Superior temporal gyrus (tissue), 1 donor: ENCODE data around the gene STK38L.

Experiments
- DNase-seq: peaks from one replicate; pipeline ENCODE4 v3.0.0-alpha.2; 2016; ENCODE audit errors: extremely low spot score

STK38L gene

DNA sequence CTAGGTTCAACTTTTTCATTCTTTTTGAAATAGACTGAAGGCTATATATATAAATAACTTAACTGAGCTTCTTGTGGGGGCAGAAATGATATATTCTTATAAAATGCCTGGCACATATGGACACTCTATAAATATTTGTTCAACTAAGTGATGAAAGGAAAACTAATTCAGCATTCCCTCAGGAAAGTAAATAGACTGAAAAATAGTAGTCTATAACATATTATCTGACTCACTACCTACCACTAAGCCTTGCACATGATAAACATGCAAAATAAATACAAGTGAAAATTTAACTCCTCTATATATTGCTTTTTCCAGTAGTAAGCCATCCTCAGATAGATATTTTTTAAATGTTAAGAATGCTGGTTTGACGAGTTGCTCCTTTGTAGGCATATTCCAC lies 72.9 kb downstream of the STK38L start:
- DNase-seq, result no peak

DNA sequence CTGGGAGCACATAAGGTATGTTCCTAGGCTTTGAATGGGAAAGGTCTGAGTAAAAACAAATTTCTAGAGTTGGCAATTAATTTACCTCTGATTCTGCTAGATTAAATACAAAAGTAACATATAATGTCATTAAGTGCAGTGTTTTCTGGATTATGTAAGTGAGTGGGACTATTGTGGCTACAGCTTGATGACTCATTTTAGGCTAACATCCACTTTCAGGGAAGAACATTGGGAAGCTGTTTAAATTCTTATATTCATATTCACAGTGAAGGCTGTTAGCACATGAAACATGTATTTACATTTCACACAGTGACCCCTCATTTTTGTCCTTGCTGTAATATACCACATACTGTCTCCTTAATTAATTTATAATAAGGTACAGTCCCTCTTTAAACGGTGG lies 75.3 kb downstream of the STK38L start:
- no peak for DNase-seq

DNA sequence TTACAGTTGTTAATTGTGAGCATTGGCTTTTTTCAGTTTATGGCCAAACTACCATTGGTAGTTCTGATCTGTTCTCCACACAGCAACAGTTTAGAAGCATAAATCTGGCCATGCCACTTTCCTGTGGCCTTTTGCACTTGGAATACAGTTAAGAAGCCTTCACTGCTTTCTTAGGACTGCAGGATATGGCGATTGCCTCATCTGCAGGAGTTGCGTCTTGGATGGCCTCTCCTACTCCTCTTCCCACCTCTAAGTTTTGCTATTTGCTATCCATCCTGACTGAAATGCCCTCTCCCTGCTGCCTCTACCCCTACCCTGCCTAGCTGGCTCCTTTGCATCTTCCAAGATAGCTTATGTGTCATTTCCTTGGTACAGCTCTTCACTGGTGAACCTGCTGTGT lies 75.8 kb downstream of the STK38L start:
- no peak for DNase-seq

DNA sequence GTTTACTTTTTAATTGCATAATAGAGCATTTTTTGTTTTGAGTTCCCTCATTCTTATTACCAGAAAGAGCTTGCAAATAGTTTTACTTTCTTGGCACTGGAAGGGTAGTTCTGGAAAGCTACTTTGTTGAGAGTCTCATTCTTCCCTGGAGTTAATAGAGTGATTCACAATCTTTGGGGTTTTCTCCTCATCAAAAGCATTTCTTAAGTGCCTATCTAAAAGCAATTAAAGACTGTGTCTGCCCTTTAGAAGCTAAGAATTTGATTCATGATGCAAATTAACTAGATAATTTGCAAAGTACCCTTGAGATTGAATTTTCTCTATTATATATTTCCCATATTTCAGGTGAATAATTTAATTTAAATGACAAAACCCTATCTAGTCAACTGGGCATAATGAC lies 80.4 kb downstream of the STK38L start:
- no peak for DNase-seq

DNA sequence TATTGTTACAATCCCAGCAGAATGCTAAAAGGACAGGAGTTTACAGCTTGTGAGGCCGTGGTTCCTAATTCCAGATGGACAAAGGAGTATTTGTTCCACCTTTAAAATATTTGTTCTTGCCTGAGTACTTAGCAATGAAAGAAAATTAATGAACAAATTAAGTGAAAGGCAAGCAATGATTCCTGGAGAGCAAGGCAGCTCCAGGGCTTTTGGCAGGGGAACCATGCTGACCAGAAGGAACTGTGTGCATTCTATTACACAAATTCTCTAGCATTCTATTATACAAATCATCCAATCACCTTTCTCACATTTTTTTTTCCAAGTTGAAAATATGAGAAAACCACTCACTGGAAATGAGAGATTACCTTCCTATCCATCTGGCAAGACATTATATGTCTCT lies 86.8 kb downstream of the STK38L start:
- no peak for DNase-seq

DNA sequence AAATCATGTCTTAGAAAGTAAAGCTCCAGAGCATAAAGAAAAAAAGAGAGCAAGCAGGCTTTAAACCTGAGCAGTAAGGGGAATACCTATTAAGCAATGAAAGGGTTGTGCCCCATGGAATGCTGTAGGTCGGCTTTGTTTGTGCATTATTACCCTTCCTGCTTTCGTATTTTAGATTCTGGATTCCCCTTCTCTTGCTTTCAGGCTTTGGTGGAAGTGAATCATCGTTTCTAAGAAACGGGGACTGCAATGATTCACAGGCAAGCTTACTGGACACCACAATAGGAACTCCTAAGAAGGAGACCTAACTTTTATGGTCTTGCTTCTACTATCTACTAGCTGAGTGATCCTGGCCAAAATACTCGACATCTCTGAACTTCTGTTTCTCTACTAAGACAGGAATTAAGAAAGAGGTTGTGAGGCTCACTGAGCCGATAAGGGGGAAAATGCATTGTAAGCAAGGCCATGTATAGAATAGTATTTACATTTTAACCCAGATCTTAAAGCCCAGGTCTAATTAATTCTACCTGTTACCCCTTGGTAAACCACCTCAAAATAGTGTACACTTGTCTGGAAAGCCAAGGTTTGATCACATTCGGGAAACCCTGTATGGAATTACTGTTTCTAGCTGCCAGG lies 87.3 kb downstream of the STK38L start:
- DNase-seq, result no peak

DNA sequence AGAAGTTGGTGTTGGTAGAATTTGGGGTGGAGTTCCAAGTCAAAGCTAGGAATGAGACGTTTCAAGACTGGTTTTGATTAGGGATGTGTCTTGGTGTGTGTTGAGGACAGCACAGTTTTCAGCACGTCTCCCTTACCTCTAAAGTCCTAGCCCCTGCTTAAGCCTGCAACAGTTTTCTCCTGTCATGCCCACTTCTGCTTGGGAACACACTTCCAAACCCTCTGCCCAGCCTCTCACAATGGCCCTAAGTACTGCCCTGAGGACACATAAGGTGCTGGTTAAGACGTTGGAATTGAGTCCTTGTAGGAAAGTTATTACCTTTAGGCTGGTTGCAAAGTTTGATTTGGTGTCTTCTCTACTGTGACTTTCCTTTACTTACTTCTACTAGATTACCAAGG lies 87.8 kb downstream of the STK38L start:
- DNase-seq, result no peak

DNA sequence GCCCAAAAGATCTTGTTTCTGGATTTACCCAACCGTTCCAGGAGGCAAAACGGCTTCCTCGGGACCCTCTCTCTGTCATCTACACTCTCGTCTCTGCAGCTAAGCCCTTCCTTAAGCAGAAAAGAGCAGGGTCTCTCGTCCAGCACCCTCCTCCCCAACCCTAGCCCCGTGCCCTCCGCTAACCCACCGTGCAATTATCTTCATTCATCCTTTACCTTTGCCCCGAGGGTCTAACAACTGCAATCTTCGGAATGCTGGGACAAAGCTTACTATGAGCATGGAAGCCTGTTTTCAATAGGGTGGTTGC lies 88.3 kb downstream of the STK38L start:
- no peak for DNase-seq

DNA sequence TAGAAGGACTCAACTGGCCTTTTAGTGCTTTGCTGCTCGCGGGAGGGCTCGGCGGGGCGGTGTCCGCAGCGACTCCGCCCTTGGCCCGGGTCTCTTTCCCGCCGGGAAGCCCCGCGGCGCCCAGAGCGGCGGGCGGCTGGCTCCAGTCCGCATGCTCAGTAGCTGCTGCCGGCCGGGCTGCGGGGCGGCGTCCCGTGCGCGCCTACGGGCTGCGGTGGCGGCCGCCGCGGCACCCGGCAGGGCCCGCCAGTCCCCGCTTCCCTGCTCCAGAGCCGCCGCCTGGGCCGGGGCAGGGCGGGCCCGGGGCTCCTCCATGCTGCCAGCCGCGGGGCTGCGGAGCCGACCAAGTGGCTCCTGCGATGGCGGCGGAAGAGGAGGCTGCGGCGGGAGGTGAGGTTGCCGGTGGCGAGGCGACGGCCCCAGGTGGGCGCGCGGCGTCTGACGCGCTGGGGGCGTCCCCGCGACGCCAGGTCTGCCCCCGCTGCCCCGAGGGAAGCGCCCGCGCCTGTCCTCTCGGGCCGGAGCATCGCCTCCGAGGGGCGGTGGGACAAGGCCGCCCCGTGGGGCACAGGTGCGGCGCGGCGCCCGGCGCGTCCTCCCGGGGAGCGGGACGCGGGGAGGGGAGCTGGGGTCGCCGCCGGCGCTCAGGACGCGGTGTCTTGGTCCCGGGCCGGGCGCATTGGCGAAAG lies 88.8 kb downstream of the STK38L start, which contains the start of gene BMAL2:
Gene BMAL2, plus strand, starts transcription at position 123 of the 689 bp plus-strand sequence. Its CDS starts 237 bp downstream, at position 360.
- DNase-seq, result no peak

DNA sequence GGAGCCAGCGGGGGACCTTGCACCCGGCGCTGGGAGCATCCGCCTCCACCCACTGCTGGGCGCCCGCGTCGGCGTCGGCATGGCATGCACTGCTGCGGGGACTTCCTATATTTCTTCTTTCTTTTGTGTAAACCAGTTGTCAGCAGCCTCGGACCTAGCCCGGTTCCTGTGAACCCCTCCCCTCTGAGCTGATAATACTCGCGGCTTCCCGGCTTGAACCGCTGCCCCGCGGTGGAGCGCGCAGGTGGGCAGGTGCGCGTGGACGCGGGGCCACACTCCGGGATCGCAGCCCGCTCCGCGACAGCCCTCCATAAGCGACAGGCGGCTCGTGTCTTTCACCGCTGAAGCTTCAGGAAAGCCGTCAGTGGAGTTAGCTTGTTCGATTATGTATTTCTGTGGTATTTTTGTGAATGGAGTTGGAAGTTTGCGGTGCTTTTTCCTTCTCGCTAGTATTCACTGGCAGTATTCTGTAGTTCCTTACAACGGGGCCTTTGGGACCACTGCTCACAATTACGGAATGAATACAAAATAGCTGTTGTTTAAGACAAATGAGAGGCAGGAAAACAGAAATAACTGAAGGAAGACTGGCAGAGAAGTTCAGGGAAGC lies 89.4 kb downstream of the STK38L start:
- DNase-seq, result no peak

DNA sequence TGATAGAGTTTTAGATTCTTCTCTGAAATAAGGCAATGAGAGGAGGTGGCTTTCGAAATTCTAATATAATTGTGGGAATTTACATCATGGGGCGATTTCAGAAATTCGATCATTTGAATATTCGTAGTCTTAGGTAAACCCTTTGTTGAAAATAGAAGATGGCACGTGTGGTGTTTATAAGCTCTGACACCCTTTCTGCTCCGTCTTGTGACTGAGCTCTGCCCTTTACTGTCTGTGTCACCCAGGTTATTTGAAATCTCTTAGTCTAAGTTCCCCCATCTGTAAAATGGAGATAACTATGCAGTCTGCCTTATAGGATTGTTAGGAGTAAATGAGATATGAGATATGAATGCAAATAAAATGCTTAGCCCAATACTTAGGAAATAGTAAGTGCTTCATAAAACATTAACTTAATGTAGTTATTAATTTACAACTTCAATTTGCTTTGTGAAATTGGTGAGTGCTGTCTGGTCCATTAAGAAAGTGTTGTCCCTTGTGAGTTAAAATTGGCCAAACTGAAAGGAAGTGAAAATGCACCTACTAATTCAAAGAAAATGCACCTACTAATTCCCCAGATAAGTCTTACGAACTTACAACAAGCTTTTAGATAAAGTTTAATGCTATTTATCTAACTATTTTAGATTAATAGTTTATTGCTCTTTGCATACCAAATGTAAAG lies 90.1 kb downstream of the STK38L start:
- no peak for DNase-seq

DNA sequence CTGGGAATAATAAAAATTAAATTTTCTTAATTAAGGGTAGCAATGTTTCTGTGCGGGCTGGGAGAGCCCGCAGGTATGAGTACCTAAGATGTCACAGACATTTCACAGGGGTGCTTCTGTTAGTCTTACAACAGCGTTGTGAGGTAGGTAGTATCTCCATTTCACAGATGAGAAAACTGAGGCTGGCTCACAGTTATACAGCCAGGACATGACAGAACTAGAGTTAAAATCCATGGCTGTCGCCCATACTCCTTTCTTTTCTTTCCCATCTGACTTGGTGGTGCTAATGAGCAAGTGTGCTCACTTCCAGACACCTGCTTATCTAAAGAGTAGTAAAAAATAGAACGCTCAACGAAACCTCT lies 90.6 kb downstream of the STK38L start:
- no peak for DNase-seq

DNA sequence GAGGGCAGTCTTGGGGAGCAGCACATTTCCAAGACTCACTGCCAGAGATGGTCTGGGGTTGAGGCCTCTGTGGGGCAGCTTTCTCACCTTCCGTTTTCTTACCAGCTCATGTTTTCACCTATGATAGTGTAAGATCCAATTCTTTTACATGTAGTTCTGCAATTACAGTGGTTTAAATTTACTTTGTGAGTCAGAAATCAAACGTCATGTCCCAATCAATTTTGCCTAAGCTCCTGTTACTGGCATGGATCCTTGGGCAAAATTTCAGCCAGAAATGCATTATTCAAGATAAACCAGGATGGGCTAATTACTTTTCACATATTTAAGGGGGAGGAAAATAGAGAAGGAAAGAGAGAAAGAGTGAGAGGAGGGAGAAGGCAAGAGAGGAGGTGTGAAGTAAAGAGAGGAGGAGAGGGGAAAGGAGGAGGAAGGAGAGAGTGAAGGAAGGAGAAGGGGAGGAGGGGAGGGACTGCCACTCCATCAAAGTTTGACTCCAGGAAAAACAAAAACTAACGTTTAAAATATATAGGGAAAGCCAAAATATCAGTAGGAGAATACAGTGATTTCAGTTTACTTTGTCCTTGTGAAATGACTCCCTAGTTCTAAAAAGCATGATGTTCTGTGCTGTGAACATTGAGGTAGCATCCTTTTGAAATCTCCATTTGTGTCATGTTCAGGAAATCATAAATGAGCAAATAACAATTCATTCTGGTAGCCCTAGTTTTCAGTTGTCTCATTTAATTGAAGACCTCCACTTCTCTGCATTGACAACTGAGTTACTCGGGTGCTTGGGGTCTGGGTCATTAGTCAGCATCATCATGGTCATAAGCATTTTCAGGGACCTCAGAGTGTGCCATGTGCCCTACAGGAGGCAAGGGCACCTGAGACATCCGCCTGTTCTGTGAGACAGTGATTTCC lies 91.5 kb downstream of the STK38L start:
- no peak for DNase-seq

DNA sequence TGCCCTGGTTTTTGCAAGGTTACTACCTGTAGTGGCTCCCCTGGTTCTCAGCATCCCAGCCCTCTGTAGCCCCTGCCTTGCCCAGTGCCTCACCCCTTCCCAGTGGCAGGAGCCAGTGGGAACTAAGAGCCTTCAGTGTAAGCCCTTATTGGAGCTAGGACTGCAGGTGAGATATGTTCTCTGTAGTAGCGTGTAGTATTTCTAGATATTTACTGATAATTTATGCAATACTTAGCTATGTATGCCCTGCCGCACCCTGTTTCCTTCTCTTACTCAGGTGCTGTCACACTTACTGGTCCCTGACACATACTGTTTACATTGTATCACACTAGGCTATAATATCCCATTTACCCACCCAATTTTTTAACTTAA lies 92.2 kb downstream of the STK38L start:
- no peak for DNase-seq

DNA sequence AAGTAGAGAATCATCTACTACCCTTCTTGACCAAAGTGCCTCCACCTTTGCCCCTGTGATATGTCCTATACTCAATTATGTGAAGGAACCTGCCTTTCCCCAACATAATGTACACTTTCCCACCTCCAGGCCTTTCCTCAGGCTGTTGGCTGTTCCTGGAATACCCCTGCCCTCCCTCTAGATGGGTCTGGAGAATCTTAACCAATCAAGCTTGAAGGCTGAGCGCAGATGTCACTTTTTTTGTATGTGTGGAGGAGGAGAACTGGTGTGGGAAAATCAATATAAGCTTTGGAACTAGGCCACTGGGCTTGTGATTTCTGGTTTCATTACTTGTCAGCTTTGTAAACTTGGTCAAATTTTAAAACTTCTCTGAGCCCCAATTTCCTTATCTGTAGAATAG lies 93.3 kb downstream of the STK38L start:
- DNase-seq, result no peak

DNA sequence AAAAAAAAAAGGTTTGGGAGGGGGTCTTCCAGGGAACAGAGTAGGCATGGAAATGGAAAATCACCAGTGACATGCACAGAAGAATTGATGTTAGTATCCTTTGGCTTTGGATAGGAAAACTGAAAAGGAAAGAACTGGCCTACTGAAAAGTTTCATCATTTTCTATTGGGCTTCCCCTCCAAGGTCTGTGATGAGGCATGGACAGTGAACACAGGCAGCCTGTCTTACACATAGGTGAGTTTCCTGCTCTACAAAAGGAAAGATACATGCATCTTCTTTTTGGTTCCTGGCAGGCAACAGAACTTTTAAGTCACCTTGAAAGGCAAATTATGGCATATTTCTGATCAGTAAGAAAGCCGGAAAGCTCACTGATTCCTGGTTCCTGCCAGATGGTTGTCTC lies 94.4 kb downstream of the STK38L start:
- DNase-seq, result no peak

DNA sequence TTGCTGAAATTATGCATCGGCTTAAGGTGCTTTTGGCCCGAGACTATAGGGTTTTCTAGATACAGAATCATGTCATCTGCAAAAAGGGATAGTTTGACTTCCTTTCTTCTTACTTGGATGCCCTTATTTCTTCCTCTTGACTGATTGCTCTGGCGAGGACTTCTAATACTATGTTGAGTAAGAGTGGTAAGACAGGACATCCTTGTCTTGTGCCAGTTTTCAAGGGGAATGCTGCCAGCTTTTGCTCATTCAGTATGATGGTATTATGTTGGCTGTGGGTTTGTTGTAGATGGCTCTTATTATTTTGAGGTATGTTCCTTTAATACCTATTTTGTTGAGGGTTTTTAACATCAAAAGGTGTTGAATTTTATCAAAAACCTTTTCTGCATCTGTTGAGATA lies 96.9 kb downstream of the STK38L start:
- no peak for DNase-seq

DNA sequence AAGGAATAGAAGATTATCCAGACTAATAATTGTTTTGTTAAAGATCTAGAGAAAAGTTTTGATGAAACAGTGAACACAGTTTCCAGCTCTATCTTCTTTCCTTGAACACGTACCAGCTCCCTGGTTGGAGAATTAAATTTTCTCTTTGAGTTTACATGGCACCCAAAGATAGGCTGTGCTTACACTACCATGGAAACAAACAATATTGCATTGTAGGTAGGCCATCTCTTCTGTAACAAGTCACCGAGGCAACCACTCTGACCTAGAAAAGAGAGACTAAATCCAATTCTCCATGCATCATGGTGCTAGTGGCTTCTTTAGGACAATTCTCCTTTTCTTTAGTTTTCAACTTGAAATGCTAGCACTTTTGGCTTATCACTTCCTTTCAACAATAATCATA lies 98.5 kb downstream of the STK38L start:
- DNase-seq, result no peak

DNA sequence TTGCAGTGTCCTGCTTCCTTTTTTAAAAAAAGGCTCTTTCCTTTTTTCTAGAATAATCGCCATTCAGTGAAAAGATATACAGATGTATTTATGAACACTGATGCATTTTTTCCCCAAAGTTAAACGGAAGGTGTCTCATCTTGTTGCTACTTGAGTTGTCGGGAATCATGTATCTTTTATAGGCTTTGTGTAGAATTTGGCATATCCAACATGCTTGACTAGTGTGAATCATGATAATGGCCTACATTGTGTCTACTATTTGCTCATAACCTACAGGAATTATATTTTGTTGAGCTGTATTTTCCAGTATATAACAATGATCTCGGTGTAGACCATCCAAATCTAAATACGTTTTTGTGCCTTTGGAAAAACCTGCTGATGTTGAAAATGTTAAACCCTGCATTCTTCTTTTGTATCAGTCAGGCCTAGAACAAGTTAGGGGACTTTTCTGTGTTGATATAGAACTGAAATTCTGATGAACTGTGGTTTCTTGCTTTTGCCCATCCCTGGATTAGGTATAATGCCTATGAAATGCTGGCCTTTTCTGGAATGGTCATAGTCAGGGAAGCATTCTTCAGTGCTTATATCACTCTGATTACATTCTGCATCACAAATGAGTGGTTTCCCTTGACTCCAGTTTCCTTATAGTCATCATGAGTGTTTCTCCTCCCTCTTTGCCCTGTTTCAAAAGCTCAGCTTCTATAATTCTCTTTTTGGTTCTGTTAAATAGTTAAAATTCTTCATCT lies 99.3 kb downstream of the STK38L start:
- no peak for DNase-seq

DNA sequence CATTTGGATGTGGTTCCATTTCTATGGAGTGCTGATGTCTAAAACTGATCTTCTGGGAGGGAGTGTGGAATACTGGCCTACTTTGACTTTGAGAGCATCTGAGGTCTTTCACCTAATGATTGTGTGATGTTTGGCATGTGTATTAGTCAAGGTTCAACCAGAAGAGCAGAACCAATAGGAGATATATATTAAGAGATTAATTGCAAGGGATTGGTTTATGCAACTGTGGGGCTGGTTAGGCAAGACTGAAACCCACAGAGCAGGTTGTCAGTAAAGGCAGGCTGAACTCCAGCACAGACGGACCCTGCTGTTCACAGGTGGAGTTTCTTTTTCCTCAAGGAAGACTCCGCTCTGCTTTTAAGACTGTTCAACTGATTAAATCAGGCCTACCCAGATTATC lies 100.2 kb downstream of the STK38L start:
- DNase-seq, result no peak

DNA sequence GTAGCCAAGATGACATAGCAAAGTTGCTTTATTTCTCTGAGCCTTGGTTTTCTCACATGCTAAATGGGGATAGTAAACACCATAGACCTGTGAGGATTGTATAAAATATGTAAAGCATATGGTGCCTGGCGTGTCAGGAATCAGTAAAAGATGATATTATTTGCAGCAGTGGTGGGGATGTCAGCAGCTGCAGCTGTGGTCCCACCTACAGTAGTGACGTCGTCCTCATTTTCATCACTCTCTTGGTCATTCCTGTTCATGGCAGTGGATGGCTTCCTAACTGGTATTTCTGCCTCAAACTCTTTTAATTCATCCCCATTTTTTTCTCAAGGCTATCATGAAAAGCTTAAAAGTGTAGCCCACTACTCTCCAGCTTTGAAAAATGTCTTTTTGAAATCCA lies 100.7 kb downstream of the STK38L start:
- no peak for DNase-seq
